Neuronal stem cell (in vitro differentiated cells): ENCODE measurements around the gene DEDD.

Source experiments
- DNase-seq: peaks from one replicate; pipeline ENCODE4 v3.0.0-alpha.2; 2013; ENCODE audit warnings: low spot score
- H2AFZ ChIP-seq: one replicate; pipeline ENCODE4 v1.6.1; 2013; ENCODE audit warnings: mild to moderate bottlenecking, low read length, inconsistent platforms
- H2AK5ac ChIP-seq: 2 replicates; pipeline ENCODE4 v1.6.1; 2013; ENCODE audit warnings: low read depth, mild to moderate bottlenecking, inconsistent platforms, low read length, moderate library complexity, mixed read lengths
- H2BK120ac ChIP-seq: 2 replicates; pipeline ENCODE4 v1.6.1; 2013; ENCODE audit warnings: low read depth, mild to moderate bottlenecking, inconsistent platforms, low read length, moderate library complexity, mixed read lengths
- H2BK12ac ChIP-seq: one replicate; pipeline ENCODE4 v1.6.1; 2013; ENCODE audit warnings: low read length, inconsistent platforms
- H2BK15ac ChIP-seq: 2 replicates; pipeline ENCODE4 v1.6.1; 2013; ENCODE audit warnings: mild to moderate bottlenecking, low read length, inconsistent platforms, mixed read lengths
- H2BK5ac ChIP-seq: one replicate; pipeline ENCODE4 v1.6.1; 2013; ENCODE audit warnings: inconsistent platforms, mild to moderate bottlenecking, low read length, moderate library complexity
- H3K14ac ChIP-seq: one replicate; pipeline ENCODE4 v1.6.1; 2013; ENCODE audit warnings: low read length, inconsistent platforms
- H3K18ac ChIP-seq: 2 replicates; pipeline ENCODE4 v1.6.1; 2013; ENCODE audit warnings: low read length, inconsistent platforms
- H3K23ac ChIP-seq: 2 replicates; pipeline ENCODE4 v1.6.1; 2013; ENCODE audit warnings: low read depth, mild to moderate bottlenecking, mixed read lengths, low read length, inconsistent platforms; ENCODE audit not compliant: poor library complexity
- H3K27ac ChIP-seq: replicated peaks from 3 replicates; pipeline ENCODE4 v1.5.1; 2013; ENCODE audit warnings: low read length, inconsistent platforms
- H3K27me3 ChIP-seq, 3 experiments: 2 replicates each; pipeline ENCODE4 v1.6.1; 2013; ENCODE audit warnings: low read length in 3 of 3, mild to moderate bottlenecking in 2 of 3, inconsistent platforms in 1 of 3, low read depth in 1 of 3, mixed read lengths in 1 of 3, moderate library complexity in 1 of 3; ENCODE audit not compliant: control insufficient read depth in 3 of 3, insufficient read depth in 3 of 3
- H3K36me3 ChIP-seq, 2 donors: replicated peaks in 1 of 2; 2 replicates each; pipeline ENCODE4 v1.6.1; 2013; ENCODE audit warnings: low read length in 2 of 2; ENCODE audit not compliant: control insufficient read depth in 2 of 2, insufficient read depth in 2 of 2
- H3K4ac ChIP-seq: 2 replicates; pipeline ENCODE4 v1.6.1; 2013; ENCODE audit warnings: inconsistent platforms, mild to moderate bottlenecking, low read length, moderate library complexity
- H3K4me1 ChIP-seq, 2 donors: 1 replicate in 1 of 2; 2 replicates in 1 of 2; pipeline ENCODE4 v1.6.1; 2013; ENCODE audit warnings: low read length in 2 of 2, low read depth in 1 of 2; ENCODE audit not compliant: control insufficient read depth in 2 of 2, insufficient read depth in 1 of 2
- H3K4me2 ChIP-seq: one replicate; pipeline ENCODE4 v1.6.1; 2013; ENCODE audit warnings: mild to moderate bottlenecking, low read length, inconsistent platforms; ENCODE audit not compliant: insufficient read depth, poor library complexity, severe bottlenecking
- H3K4me3 ChIP-seq, 2 donors: 2 replicates each; pipeline ENCODE4 v1.5.1; 2013; ENCODE audit warnings: low read length in 2 of 2, mild to moderate bottlenecking in 2 of 2, inconsistent platforms in 1 of 2, moderate library complexity in 1 of 2
- H3K79me1 ChIP-seq: one replicate; pipeline ENCODE4 v1.6.1; 2013; ENCODE audit warnings: low read depth, mild to moderate bottlenecking, inconsistent platforms, low read length, moderate library complexity
- H3K9ac ChIP-seq: one replicate; pipeline ENCODE4 v1.6.1; 2013; ENCODE audit warnings: mild to moderate bottlenecking, low read depth, low read length, inconsistent platforms; ENCODE audit not compliant: poor library complexity
- H3K9me3 ChIP-seq, 2 donors: replicated peaks in 1 of 2; 2 replicates each; pipeline versions ENCODE3 to v1.6.1; 2013; ENCODE audit warnings: low read length in 2 of 2, mild to moderate bottlenecking in 2 of 2, inconsistent platforms in 1 of 2, low read depth in 1 of 2, mixed read lengths in 1 of 2, moderate library complexity in 1 of 2; ENCODE audit not compliant: control insufficient read depth in 2 of 2, insufficient read depth in 1 of 2
- H4K8ac ChIP-seq: one replicate; pipeline ENCODE4 v1.6.1; 2013; ENCODE audit warnings: low read depth, mild to moderate bottlenecking, inconsistent platforms, low read length, moderate library complexity
- H4K91ac ChIP-seq: one replicate; pipeline ENCODE4 v1.6.1; 2013; ENCODE audit warnings: low read length, low read depth, mild to moderate bottlenecking, inconsistent platforms; ENCODE audit not compliant: poor library complexity
- WGBS, 2 donors: extraction: QIAGEN DNeasy Blood & Tissue Kit; methylation state at CpG; one replicate each; pipeline ENCODE4 v1.1.7; 2013; ENCODE audit warnings: missing lambda C conversion rate in 2 of 2, mixed read lengths in 1 of 2; ENCODE audit not compliant: insufficient read length in 2 of 2, insufficient replicate concordance in 1 of 2; ENCODE audit errors: extremely low coverage in 2 of 2; 5-methylcytosine and 5-hydroxymethylcytosine counted together

The DEDD gene

DNA sequence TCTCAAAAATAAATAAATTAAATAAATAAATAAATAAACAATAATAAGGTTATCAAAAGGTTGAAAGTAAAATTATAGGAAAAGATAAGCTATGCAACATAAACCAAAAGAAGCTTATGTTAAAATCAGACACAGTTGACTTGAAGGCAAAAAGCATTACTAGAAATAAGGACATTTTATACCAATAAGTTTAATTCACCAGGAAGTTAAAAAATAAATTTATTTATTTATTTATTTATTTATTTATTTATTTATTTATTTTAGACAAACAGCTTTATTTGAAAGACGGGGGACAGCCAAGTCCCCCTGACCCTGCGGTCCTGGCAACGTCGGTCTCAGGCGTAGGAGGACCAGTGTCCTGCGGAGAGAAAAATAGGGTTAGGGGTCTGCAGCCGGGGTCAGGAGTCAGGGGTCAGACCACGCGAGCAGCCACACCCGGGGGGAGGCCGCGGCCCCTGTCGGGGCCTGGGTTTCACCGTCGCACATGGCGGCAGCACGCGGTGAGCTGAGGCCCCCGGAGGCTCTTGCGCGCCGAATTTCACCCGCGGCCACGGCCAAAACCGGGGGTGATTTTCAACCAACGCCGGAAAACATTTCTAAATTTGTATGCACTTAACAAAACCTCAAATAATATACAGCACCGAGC lies 8.4 kb upstream of the DEDD start:
- Histone ChIP-seq H3K4me3 (no peak overlapping the region), H4K91ac (no peak overlapping the region), H2BK5ac (no peak overlapping the region), H3K9me3 (no peaks in the 10 kb centered on the region), H3K14ac (no peak overlapping the region), H2AK5ac (no peak overlapping the region), H2AFZ (no peak overlapping the region), H3K27ac (no peak overlapping the region), H3K4ac (no peak overlapping the region), H2BK15ac (no peak overlapping the region), H3K27me3 (no peaks in the 10 kb centered on the region), H3K23ac (no peak overlapping the region), H3K18ac (no peak overlapping the region), H3K9ac (no peak overlapping the region), H2BK120ac (no peak overlapping the region), H3K4me1 (no peaks in the 10 kb centered on the region), H3K79me1 (no peaks in the 10 kb centered on the region), H4K8ac (no peak overlapping the region), H2BK12ac (no peak overlapping the region), H3K36me3 (no peaks in the 10 kb centered on the region), H3K4me2 (no peak overlapping the region)
- no peak for DNase-seq
- WGBS, 2 donors = no CpG with 5 or more reads among the region's 29 CpGs

DNA sequence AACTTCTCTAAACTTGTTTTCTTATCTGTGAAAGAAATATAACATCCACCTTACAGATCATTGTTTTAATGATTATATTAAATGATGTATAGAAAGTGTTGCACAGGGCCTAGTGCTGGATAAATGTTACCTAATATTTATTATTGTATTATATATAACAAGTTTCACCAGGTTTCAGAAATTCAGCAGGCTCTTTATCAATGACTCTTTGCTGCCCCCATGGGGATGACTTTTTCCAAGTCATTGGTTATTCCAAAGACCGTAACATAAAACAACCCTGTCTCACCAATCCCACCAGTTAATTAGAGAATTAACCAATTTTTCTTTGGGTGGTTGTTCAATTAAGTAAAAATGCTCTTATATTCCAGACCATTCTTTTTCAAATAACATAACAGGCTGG lies 7.3 kb upstream of the DEDD start:
- Histone ChIP-seq H3K9ac (no peak overlapping the region), H3K4ac (no peak overlapping the region), H2BK120ac (no peak overlapping the region), H3K79me1 (no peaks in the 10 kb centered on the region), H2BK15ac (no peak overlapping the region), H3K18ac (no peak overlapping the region), H3K4me2 (no peak overlapping the region), H2AK5ac (no peak overlapping the region), H4K8ac (no peak overlapping the region), H3K27me3 (no peaks in the 10 kb centered on the region), H3K27ac (no peak overlapping the region), H2BK5ac (no peak overlapping the region), H3K4me1 (no peaks in the 10 kb centered on the region), H2BK12ac (no peak overlapping the region), H4K91ac (no peak overlapping the region), H2AFZ (no peak overlapping the region), H3K36me3 (no peaks in the 10 kb centered on the region), H3K23ac (no peak overlapping the region), H3K14ac (no peak overlapping the region), H3K9me3 (no peaks in the 10 kb centered on the region), H3K4me3 (no peak overlapping the region)
- WGBS, 2 donors = no CpG with 5 or more reads among the region's 1 CpG
- DNase-seq = no peak

DNA sequence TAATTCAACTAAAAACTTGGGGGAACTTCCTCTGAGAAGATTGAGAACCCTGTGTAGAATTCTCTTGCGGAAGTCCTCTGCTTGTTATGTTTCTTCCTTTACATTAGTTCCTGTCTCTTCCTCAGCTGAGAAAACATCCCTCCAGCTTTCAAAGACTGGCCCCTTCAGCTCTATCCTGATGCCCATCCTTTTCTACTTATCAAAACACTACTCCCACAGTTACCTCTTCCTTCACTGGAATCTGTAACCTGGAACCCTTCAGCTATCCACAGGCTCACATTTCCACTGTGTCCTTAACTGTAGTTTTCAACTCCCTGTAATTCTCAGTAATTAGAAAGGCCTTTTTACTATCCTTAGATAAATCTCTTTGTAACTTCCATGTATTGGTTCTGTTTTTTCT lies 6.0 kb upstream of the DEDD start:
- H3K36me3 ChIP-seq = no peaks in the 10 kb centered on the region
- no peak overlapping the region for H3K4ac ChIP-seq
- no peak overlapping the region for H3K4me3 ChIP-seq
- H2AFZ ChIP-seq = no peak overlapping the region
- H2BK15ac ChIP-seq = no peak overlapping the region
- H3K27me3 ChIP-seq = no peaks in the 10 kb centered on the region
- H3K79me1 ChIP-seq = no peaks in the 10 kb centered on the region
- H3K27ac ChIP-seq = no peak overlapping the region
- H4K8ac ChIP-seq = no peak overlapping the region
- H2AK5ac ChIP-seq = no peak overlapping the region
- H2BK120ac ChIP-seq = no peak overlapping the region
- DNase-seq = no peak
- no peak overlapping the region for H3K14ac ChIP-seq
- no peak overlapping the region for H4K91ac ChIP-seq
- no peaks in the 10 kb centered on the region for H3K9me3 ChIP-seq
- no CpG with 5 or more reads among the region's 1 CpG for WGBS, 2 donors
- no peak overlapping the region for H3K9ac ChIP-seq
- no peak overlapping the region for H3K4me2 ChIP-seq
- H3K23ac ChIP-seq = no peak overlapping the region
- no peak overlapping the region for H3K18ac ChIP-seq
- H3K4me1 ChIP-seq = peaks cover 2 to 3% of the 10 kb centered on the region in 2 donors
- no peak overlapping the region for H2BK12ac ChIP-seq
- no peak overlapping the region for H2BK5ac ChIP-seq

DNA sequence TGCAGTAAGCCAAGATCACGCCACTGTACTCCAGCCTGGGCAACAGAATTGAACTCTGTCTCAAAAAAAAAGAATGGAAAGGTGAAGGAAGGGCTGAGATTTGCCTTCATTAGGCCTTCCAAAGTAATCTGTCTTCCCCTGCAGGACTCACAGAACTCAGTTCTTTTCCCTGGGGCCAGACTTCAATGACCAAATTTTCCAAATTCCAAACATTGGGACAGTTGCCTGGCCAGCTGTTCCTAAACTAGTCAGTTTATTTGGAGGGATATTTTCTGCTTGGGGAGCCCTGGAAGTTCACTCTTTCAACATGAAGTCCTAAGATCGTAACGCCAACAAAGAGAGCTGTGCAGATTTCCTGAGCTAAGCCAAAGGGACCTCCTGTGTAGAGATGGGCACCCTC lies 5.4 kb upstream of the DEDD start:
- Histone ChIP-seq H3K4me2 (no peak overlapping the region), H2AFZ (no peak overlapping the region), H2BK12ac (no peak overlapping the region), H3K9me3 (no peaks in the 10 kb centered on the region), H3K4ac (no peak overlapping the region), H3K14ac (no peak overlapping the region), H3K27ac (no peak overlapping the region), H3K4me3 (no peak overlapping the region), H2BK120ac (no peak overlapping the region), H3K18ac (no peak overlapping the region), H3K4me1 (peaks cover 3 to 4% of the 10 kb centered on the region in 2 donors), H3K36me3 (no peaks in the 10 kb centered on the region), H4K91ac (no peak overlapping the region), H3K79me1 (no peaks in the 10 kb centered on the region), H3K23ac (no peak overlapping the region), H4K8ac (no peak overlapping the region), H2BK15ac (no peak overlapping the region), H2BK5ac (no peak overlapping the region), H3K9ac (no peak overlapping the region), H2AK5ac (no peak overlapping the region), H3K27me3 (no peaks in the 10 kb centered on the region)
- WGBS, 2 donors = no CpG with 5 or more reads among the region's 3 CpGs
- DNase-seq = no peak
